ENCODE results near the gene CXCL13.
A peak's percentile ranks its signal among the peaks of the same experiment; 100 is the strongest.

Gene CXCL13

DNA sequence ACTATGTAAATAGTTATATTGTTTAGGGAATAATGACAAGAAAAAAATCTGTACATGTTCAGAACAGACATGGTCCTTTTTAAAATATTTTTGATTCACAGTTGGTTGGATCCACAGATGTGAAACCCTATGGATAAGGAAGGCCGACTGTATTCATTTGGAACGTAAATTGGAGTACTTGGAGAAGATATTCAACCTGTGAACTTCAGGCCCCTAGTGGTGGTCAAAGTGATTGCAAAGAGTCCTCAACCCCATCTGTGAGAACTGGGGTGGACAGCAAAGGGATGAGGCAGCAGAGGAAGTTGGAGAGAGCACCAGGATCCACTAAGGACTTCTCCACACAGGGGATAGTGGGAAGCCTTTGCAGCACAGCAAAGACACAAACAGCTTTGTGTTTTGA is 6.2 kb upstream of the CXCL13 start:
- TF ChIP-seq, protein P1, sequence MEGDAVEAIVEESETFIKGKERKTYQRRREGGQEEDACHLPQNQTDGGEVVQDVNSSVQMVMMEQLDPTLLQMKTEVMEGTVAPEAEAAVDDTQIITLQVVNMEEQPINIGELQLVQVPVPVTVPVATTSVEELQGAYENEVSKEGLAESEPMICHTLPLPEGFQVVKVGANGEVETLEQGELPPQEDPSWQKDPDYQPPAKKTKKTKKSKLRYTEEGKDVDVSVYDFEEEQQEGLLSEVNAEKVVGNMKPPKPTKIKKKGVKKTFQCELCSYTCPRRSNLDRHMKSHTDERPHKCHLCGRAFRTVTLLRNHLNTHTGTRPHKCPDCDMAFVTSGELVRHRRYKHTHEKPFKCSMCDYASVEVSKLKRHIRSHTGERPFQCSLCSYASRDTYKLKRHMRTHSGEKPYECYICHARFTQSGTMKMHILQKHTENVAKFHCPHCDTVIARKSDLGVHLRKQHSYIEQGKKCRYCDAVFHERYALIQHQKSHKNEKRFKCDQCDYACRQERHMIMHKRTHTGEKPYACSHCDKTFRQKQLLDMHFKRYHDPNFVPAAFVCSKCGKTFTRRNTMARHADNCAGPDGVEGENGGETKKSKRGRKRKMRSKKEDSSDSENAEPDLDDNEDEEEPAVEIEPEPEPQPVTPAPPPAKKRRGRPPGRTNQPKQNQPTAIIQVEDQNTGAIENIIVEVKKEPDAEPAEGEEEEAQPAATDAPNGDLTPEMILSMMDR (IDR thresholded peaks at IDR 0.05; ENCODE audit: low read depth, low read length) = peak; percentile 79
- in situ Hi-C loops (cut with HindIII; ENCODE audit: low sequenced_read_pairs) = no loop called here
- peak; percentile 58 for DNase-seq (ENCODE audit: low read depth, low spot score)
- no peak overlapping the region for H3K4me3 ChIP-seq (ENCODE audit: low read depth, low read length)

DNA sequence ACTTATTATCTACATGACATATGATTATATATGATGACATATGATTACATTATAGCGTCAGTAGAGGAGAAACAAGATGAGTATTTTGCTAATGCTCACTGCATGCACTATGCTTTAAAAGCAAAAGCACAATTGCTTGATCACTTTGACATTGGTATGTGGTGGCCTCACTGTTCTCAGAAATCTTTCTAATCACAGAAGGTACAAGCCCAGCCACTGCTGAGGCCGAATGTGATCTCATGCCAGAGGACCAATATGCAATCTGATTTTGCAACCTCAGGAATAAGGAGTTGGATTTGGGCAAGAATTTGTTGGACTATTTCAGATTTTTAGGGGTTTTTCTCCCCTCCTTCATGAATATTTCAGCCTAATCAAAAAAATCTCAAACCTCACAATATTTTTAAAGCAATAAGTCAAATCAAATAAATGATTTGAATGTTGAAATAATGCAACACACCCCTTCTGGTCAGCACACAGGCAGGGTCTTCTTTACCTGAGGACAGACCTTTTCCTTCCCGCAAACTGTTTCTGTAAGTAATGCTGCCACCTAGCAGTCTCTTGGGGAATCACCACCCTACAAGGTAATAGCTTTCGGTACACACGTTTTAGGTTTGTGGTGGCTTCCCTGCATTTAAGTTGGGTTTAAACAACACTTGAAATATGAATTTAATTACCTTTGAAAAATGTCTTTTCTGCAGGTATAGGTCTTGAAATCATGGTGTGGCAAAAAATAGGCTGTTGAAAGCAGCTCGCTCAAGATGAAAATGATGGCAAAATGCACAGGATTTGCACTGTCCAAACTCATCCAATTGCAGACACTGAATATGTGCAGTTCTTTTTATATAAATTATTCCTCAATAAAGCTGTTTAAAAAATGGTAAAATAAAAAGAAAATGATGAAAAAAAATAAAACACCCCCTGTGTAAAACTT is 4.8 kb upstream of the CXCL13 start:
- DNase-seq (ENCODE audit: low read depth, low spot score) = peak; percentile 37
- TF ChIP-seq, protein P1 (IDR thresholded peaks at IDR 0.05; ENCODE audit: low read depth, low read length) = peak; percentile 90
- in situ Hi-C loops (cut with HindIII; ENCODE audit: low sequenced_read_pairs) = no loop called here
- no peak overlapping the region for H3K4me3 ChIP-seq (ENCODE audit: low read depth, low read length)

DNA sequence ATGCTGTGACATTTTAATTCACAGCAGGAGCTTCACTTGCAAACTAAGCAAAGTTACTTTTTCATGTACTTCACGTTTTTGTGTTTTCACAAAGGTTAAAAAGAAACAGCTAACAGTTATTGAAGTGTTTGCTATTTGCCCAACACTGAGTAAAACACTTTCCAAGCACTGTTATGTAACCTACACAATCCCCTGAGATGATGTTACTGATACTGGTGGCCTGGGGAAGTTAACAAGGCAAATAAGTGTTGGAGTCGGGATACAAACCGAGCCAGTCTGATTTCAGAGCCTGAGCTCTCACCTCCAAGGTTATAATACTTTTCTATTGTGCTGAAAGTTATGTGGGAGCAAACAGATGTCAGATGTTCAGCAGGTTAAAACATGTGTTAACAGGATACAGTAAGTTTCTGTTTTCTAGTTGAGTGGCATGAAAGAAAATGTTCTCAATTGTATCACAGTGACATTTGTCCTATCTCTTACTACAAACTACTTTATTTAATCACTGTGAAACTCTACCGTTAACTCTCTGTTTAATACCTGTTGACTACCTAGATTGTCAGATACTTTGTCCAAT is 3.9 kb upstream of the CXCL13 start:
- H3K4me3 ChIP-seq (ENCODE audit: low read depth, low read length) = no peak overlapping the region
- DNase-seq (ENCODE audit: low read depth, low spot score) = no peak
- in situ Hi-C loops (cut with HindIII; ENCODE audit: low sequenced_read_pairs) = no loop called here
- TF ChIP-seq, protein P1 (IDR thresholded peaks at IDR 0.05; ENCODE audit: low read depth, low read length) = no peak

DNA sequence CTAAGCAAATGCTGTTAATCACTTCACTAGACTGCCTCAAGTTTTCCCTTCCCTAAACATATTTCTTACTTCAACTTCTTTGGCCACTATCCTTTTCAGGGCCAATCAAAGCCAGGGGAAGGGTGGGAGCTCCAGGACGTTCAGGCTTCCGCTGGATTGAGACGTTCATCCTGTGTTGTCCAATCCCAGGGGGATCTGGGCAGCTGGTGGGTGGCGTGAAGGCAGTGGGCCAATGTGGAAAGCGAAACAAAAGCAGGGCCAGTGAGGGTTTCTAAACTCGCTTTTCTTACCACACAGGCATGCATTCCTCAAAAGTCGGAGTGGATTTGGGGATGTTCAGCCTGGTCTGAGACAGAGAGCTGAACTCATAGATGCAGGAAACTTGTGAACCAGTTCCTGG is 7.6 kb downstream of the CXCL13 start:
- DNase-seq (ENCODE audit: low read depth, low spot score) = no peak
- no peak overlapping the region for H3K4me3 ChIP-seq (ENCODE audit: low read depth, low read length)
- TF ChIP-seq, protein P1 (IDR thresholded peaks at IDR 0.05; ENCODE audit: low read depth, low read length) = no peak
- in situ Hi-C loops (cut with HindIII; ENCODE audit: low sequenced_read_pairs) = no loop called here

DNA sequence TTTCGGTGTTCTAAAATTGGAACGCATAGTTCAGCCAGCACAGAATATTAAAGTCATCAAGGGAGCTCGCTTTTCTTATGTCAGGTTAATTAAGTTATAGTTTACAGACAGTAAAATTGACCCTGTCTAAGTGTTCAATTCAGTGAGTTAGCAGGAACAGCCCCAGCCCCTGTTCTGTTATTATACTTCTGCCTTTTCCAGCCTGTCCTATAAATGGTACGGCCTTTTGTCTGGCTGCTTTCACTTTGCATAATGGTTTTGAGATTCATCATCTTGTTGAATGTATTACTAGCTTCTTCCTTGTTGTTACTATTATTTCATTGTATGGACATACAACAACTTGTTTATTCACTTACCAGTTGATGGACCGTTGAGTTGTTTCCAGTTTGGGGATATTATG is 9.5 kb downstream of the CXCL13 start:
- no peak for DNase-seq (ENCODE audit: low read depth, low spot score)
- in situ Hi-C loops (cut with HindIII; ENCODE audit: low sequenced_read_pairs) = no loop called here
- no peak overlapping the region for H3K4me3 ChIP-seq (ENCODE audit: low read depth, low read length)
- TF ChIP-seq, protein P1 (IDR thresholded peaks at IDR 0.05; ENCODE audit: low read depth, low read length) = no peak

DNA sequence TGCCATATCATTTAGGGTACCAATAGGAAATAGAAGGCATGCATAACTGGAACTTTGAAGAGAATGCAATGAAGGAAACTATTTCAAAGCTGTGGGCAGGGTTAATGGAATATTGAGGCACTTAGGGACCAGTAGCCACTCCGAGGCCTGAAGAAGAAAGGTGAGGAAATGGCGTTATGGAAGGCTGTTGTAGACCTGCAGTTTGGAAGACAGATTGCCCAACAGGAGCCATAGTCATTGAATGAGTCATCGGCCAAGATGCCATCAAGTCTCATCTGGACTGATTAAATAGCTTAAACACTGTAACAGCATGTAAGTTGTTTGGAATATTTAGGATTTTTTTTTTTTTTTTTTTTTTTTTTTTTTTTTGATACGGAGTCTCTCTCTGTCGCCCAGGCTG is 11.6 kb downstream of the CXCL13 start:
- TF ChIP-seq, protein P1 (IDR thresholded peaks at IDR 0.05; ENCODE audit: low read depth, low read length) = no peak
- no peak overlapping the region for H3K4me3 ChIP-seq (ENCODE audit: low read depth, low read length)
- in situ Hi-C loops (cut with HindIII; ENCODE audit: low sequenced_read_pairs) = no loop called here
- DNase-seq (ENCODE audit: low read depth, low spot score) = no peak

All from astrocyte of the spinal cord (primary cell).